ENCODE data around the gene DENND1A.

Gene DENND1A

GRCh38 chr9:123571240-123571639, 358.7 kb downstream of the DENND1A start:
- ChIA-PET CTCF (interaction anchor here (1.4 kb wide), 1 partner anchor 22 kb away, joined by 3 read pairs; no protein-coding TSS in a partner anchor), POLR2A (no interaction called here)
- TF ChIP-seq CTCF (IDR thresholded peaks at IDR 0.05; ENCODE audit: control extremely low read depth, extremely low read depth, low read depth, missing control alignments): no peak
- no peak for DNase-seq (ENCODE audit: extremely low spot score)

- CTCF ChIA-PET: no interaction called here
- no peak for TF ChIP-seq CTCF (IDR thresholded peaks at IDR 0.05; ENCODE audit: control extremely low read depth, extremely low read depth, low read depth, missing control alignments)
- POLR2A ChIA-PET: no interaction called here
- no peak for DNase-seq (ENCODE audit: extremely low spot score)
These were observed 360.9 kb downstream of the DENND1A start for GRCh38 chr9:123568691-123569688.

- DNase-seq (ENCODE audit: extremely low spot score): no peak
- TF ChIP-seq CTCF (IDR thresholded peaks at IDR 0.05; ENCODE audit: control extremely low read depth, extremely low read depth, low read depth, missing control alignments): no peak
- ChIA-PET POLR2A (interaction anchor here (0.6 kb wide), 1 partner anchor 1406 kb away, joined by 3 read pairs; no protein-coding TSS in a partner anchor), CTCF (interaction anchor here (0.9 kb wide), 1 partner anchor 9 kb away, joined by 3 read pairs; no protein-coding TSS in a partner anchor)
These were observed 362.9 kb downstream of the DENND1A start for GRCh38 chr9:123567013-123567412.

GRCh38 chr9:123564652-123565051, 365.3 kb downstream of the DENND1A start:
- CTCF ChIA-PET: interaction anchor here (1.6 kb wide), 1 partner anchor 25 kb away, joined by 3 read pairs; no protein-coding TSS in a partner anchor
- DNase-seq (ENCODE audit: extremely low spot score): no peak
- POLR2A ChIA-PET: no interaction called here
- no peak for TF ChIP-seq CTCF (IDR thresholded peaks at IDR 0.05; ENCODE audit: control extremely low read depth, extremely low read depth, low read depth, missing control alignments)

- CTCF ChIA-PET: interaction anchor here (1.3 to 1.6 kb wide), 3 partner anchors 20 to 30 kb away, joined by 3 to 5 read pairs (median 3); no protein-coding TSS in a partner anchor
- DNase-seq (ENCODE audit: extremely low spot score): no peak
- POLR2A ChIA-PET: no interaction called here
- TF ChIP-seq CTCF (IDR thresholded peaks at IDR 0.05; ENCODE audit: control extremely low read depth, extremely low read depth, low read depth, missing control alignments): no peak
These were observed 367.0 kb downstream of the DENND1A start for GRCh38 chr9:123562844-123563346.

- POLR2A ChIA-PET: no interaction called here
- CTCF ChIA-PET: interaction anchor here (1.5 kb wide), 1 partner anchor 23 kb away, joined by 3 read pairs; no protein-coding TSS in a partner anchor
- no peak for DNase-seq (ENCODE audit: extremely low spot score)
- TF ChIP-seq CTCF (IDR thresholded peaks at IDR 0.05; ENCODE audit: control extremely low read depth, extremely low read depth, low read depth, missing control alignments): no peak
These were observed 368.9 kb downstream of the DENND1A start for GRCh38 chr9:123561046-123561445.

Data from GM10248 (cell line).